ENCODE results near the gene OR2AJ1.

OR2AJ1 gene

DNA sequence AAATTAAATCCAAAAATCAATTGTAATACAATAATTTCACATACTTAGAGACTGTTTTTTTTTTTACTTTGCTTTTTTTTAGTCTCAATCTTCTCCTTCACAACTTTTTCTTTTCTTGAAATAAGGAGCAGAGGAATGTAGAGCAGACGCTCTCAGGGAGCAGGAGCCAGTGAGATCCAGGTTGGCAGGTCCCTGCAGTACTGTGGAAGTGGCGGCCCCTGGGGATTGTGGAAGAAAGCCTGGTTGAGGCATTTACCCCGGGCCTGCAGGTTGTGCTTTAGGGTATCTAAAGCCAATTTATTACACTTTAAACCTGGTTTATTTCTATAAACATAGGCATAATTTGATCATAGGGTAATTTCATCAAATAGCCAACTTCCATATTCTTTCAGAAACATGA lies 748 bp upstream of the OR2AJ1 start:
- ATAC-seq: no peak
- TF ChIP-seq PPARA (CRISPR knock-in tag; IDR thresholded peaks at IDR 0.05; ENCODE audit: borderline replicate concordance): no peak
- TF ChIP-seq ISL1 (CRISPR knock-in tag; IDR thresholded peaks at IDR 0.05): no peak
- no peak for TF ChIP-seq GLIS3 (CRISPR knock-in tag; IDR thresholded peaks at IDR 0.05)
- TF ChIP-seq, protein P1, sequence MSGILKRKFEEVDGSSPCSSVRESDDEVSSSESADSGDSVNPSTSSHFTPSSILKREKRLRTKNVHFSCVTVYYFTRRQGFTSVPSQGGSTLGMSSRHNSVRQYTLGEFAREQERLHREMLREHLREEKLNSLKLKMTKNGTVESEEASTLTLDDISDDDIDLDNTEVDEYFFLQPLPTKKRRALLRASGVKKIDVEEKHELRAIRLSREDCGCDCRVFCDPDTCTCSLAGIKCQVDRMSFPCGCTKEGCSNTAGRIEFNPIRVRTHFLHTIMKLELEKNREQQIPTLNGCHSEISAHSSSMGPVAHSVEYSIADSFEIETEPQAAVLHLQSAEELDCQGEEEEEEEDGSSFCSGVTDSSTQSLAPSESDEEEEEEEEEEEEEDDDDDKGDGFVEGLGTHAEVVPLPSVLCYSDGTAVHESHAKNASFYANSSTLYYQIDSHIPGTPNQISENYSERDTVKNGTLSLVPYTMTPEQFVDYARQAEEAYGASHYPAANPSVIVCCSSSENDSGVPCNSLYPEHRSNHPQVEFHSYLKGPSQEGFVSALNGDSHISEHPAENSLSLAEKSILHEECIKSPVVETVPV (CRISPR knock-in tag; IDR thresholded peaks at IDR 0.05): no peak
- TF ChIP-seq CREB5 (CRISPR knock-in tag; IDR thresholded peaks at IDR 0.05; ENCODE audit: low read depth): no peak
- TF ChIP-seq, protein P2, sequence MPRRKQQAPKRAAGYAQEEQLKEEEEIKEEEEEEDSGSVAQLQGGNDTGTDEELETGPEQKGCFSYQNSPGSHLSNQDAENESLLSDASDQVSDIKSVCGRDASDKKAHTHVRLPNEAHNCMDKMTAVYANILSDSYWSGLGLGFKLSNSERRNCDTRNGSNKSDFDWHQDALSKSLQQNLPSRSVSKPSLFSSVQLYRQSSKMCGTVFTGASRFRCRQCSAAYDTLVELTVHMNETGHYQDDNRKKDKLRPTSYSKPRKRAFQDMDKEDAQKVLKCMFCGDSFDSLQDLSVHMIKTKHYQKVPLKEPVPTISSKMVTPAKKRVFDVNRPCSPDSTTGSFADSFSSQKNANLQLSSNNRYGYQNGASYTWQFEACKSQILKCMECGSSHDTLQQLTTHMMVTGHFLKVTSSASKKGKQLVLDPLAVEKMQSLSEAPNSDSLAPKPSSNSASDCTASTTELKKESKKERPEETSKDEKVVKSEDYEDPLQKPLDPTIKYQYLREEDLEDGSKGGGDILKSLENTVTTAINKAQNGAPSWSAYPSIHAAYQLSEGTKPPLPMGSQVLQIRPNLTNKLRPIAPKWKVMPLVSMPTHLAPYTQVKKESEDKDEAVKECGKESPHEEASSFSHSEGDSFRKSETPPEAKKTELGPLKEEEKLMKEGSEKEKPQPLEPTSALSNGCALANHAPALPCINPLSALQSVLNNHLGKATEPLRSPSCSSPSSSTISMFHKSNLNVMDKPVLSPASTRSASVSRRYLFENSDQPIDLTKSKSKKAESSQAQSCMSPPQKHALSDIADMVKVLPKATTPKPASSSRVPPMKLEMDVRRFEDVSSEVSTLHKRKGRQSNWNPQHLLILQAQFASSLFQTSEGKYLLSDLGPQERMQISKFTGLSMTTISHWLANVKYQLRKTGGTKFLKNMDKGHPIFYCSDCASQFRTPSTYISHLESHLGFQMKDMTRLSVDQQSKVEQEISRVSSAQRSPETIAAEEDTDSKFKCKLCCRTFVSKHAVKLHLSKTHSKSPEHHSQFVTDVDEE (CRISPR knock-in tag; IDR thresholded peaks at IDR 0.05): no peak
- TF ChIP-seq SNAI2 (CRISPR knock-in tag; IDR thresholded peaks at IDR 0.05): no peak
- TF ChIP-seq TCF4 (CRISPR knock-in tag; IDR thresholded peaks at IDR 0.05; ENCODE audit: borderline replicate concordance): no peak
- TF ChIP-seq, protein P3, sequence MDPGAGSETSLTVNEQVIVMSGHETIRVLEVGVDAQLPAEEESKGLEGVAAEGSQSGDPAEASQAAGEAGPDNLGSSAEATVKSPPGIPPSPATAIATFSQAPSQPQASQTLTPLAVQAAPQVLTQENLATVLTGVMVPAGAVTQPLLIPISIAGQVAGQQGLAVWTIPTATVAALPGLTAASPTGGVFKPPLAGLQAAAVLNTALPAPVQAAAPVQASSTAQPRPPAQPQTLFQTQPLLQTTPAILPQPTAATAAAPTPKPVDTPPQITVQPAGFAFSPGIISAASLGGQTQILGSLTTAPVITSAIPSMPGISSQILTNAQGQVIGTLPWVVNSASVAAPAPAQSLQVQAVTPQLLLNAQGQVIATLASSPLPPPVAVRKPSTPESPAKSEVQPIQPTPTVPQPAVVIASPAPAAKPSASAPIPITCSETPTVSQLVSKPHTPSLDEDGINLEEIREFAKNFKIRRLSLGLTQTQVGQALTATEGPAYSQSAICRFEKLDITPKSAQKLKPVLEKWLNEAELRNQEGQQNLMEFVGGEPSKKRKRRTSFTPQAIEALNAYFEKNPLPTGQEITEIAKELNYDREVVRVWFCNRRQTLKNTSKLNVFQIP (CRISPR knock-in tag; IDR thresholded peaks at IDR 0.05; ENCODE audit: borderline replicate concordance, low read depth): no peak
- TF ChIP-seq ARNTL (CRISPR knock-in tag; IDR thresholded peaks at IDR 0.05; ENCODE audit: borderline replicate concordance, low read depth): no peak
- no peak for TF ChIP-seq RARB (CRISPR knock-in tag; IDR thresholded peaks at IDR 0.05)
- no peak for TF ChIP-seq ZFP30 (CRISPR knock-in tag; IDR thresholded peaks at IDR 0.05)
- TF ChIP-seq PATZ1 (CRISPR knock-in tag; IDR thresholded peaks at IDR 0.05; ENCODE audit: borderline replicate concordance): no peak
- TF ChIP-seq OSR1 (CRISPR knock-in tag; IDR thresholded peaks at IDR 0.05): no peak
- no peak for TF ChIP-seq CSDC2 (CRISPR knock-in tag; IDR thresholded peaks at IDR 0.05)
- no peak for TF ChIP-seq ZC3H10 (CRISPR knock-in tag; IDR thresholded peaks at IDR 0.05)
- TF ChIP-seq ZNF565 (CRISPR knock-in tag; conservative IDR thresholded peaks at IDR 0.05; ENCODE audit: low read depth): no peak
- TF ChIP-seq ZNF70 (CRISPR knock-in tag; IDR thresholded peaks at IDR 0.05): no peak
- no peak for TF ChIP-seq TOX (CRISPR knock-in tag; IDR thresholded peaks at IDR 0.05; ENCODE audit: borderline replicate concordance)
- TF ChIP-seq ZFP3 (CRISPR knock-in tag; IDR thresholded peaks at IDR 0.05): no peak

- TF ChIP-seq ISL1 (CRISPR knock-in tag; IDR thresholded peaks at IDR 0.05) (no peak), ESRRG (CRISPR knock-in tag; IDR thresholded peaks at IDR 0.05) (no peak), PATZ1 (CRISPR knock-in tag; IDR thresholded peaks at IDR 0.05; ENCODE audit: borderline replicate concordance) (no peak), OSR1 (CRISPR knock-in tag; IDR thresholded peaks at IDR 0.05) (no peak)
- ATAC-seq: no peak
Observed at GRCh38 chr1:247933989-247934388, 9.3 kb downstream of the OR2AJ1 start.

Measured in SK-N-SH treated with all-trans-retinoic acid at 6 μM for 48 hours (cell line).